HG03565 (cell line): Measurements from ENCODE around the gene POLR2F.

ENCODE experiments used
- ATAC-seq: cut with Tn5 transposase; IDR thresholded peaks from one replicate; pipeline ENCODE4 v1.9.1; 2021; ENCODE audit warnings: mild to moderate bottlenecking, moderate library complexity; ENCODE audit not compliant: unreplicated experiment

The POLR2F gene

GRCh38 chr22:37999640-38000272, 46.3 kb downstream of the POLR2F start:
- ATAC-seq: no peak

GRCh38 chr22:38005943-38006342, 52.4 kb downstream of the POLR2F start:
- ATAC-seq: no peak

- no peak for ATAC-seq
Measured at GRCh38 chr22:38006906-38007305, 53.4 kb downstream of the POLR2F start.

GRCh38 chr22:38007330-38007902, 53.9 kb downstream of the POLR2F start:
- ATAC-seq: no peak

GRCh38 chr22:38009000-38009806, 55.7 kb downstream of the POLR2F start:
- no peak for ATAC-seq

- no peak for ATAC-seq
Measured at GRCh38 chr22:38012604-38013072, 59.1 kb downstream of the POLR2F start.

GRCh38 chr22:38014083-38014482, 60.6 kb downstream of the POLR2F start:
- ATAC-seq: no peak

GRCh38 chr22:38016182-38017151, 63.0 kb downstream of the POLR2F start:
- ATAC-seq: no peak

- no peak for ATAC-seq
Measured at GRCh38 chr22:38017272-38017920, 63.9 kb downstream of the POLR2F start.

- ATAC-seq: no peak
Measured at GRCh38 chr22:38017939-38018885, 64.7 kb downstream of the POLR2F start.
